GM12864 (cell line): Measurements from ENCODE around the gene CCAR1.

ENCODE experiments used
- DNase-seq: peaks from one replicate; pipeline ENCODE4 v3.0.0-alpha.2; 2011; ENCODE audit warnings: low read depth
- H3K4me3 ChIP-seq: 2 replicates; pipeline ENCODE4 v1.5.1; 2011; ENCODE audit warnings: mild to moderate bottlenecking, low read depth, low read length, control low read depth
- CTCF ChIP-seq: IDR thresholded peaks from 2 replicates; pipeline ENCODE4 v1.5.1; 2011; ENCODE audit warnings: low read depth, mild to moderate bottlenecking, moderate library complexity, low read length, control low read depth, inconsistent platforms; ENCODE audit errors: missing control alignments

Gene CCAR1

DNA sequence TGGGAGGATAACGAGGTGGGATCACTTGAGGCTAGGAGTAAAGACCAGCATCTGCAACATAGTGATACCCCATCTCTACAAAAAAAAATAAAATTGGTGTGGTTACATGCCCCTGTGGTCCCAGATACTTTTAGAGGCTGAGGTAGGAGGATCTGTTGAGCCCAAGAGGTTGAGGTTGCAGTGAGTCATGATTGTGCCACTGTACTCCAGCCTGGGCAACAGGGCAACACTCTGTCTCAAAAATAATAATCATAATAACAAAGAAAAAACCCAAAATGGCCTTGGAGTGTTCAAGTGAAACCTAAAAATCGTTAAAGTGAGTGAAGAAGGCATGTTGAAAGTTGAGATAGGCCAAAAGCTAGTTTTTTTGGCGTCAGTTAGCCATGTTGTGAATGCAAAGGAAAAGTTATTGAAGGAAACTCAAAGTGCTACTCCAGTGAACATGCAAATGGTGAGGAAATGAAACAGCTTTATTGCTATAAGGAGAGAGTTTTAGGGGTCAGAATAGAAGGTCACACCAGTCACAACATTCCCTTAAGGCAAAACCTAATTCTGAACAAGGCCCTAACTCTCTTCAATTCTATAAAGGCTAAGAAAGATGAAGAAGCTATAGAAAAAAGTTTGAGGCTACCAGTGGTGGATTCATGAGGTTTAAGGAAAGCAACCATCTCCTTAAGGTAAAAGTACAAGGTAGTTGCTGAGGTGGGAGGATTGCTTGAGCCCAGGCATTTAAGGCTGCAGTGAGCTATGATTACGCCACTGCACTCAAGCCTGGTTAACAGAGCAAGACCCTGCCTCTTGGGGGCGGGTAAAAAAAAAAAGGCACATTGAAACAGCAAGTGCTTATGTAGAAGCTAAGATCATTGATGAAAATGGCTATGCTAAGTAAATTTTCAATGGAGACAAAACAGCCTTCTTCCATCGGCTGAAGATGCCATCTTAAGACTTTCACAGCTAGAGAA lies 60.9 kb downstream of the CCAR1 start:
- no peak overlapping the region for H3K4me3 ChIP-seq
- no peak for TF ChIP-seq CTCF
- no peak for DNase-seq

DNA sequence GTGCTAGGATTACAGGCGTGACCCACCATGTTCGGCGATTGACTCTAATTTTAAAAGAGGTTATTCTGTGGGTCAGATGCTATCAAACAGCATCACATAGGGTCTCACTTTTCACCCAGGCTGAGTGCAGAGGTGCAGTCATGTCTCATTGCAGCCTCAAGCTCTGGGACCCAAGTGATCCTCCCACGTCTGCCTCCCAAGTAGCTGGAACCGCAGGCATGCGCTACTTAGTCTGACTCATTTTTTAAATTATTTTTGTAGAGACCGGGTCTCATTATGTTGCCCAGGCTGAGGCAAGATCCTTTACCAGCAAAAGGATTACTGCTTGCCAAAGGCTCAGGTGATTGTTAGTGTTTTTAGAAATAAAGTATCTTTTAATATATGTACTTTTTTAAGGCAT lies 63.4 kb downstream of the CCAR1 start:
- H3K4me3 ChIP-seq = no peak overlapping the region
- no peak for TF ChIP-seq CTCF
- no peak for DNase-seq

GRCh38 chr10:68787813-68788212 lies 66.8 kb downstream of the CCAR1 start:
- no peak overlapping the region for H3K4me3 ChIP-seq
- DNase-seq = no peak
- no peak for TF ChIP-seq CTCF

DNA sequence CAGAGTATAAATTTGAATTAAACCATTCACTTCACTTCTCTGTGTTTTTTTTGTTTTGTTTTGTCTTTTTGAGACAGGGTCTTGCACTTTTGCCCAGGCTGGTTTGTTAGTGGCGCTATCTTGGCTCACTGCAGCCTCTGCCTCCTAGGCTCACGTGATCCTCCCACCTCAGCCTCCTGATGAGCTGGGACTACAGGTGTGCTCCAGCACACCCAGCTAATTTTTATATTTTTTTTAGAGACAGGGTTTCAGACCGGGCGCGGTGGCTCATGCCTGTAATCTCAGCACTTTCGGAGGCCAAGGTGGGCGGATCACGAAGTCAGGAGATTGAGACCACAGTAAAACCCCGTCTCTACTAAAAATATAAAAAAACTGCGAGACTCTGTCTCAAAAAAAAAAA lies 69.4 kb downstream of the CCAR1 start:
- TF ChIP-seq CTCF = no peak
- DNase-seq = no peak
- no peak overlapping the region for H3K4me3 ChIP-seq

GRCh38 chr10:68792115-68792514 lies 71.1 kb downstream of the CCAR1 start:
- H3K4me3 ChIP-seq = no peak overlapping the region
- no peak for DNase-seq
- no peak for TF ChIP-seq CTCF

DNA sequence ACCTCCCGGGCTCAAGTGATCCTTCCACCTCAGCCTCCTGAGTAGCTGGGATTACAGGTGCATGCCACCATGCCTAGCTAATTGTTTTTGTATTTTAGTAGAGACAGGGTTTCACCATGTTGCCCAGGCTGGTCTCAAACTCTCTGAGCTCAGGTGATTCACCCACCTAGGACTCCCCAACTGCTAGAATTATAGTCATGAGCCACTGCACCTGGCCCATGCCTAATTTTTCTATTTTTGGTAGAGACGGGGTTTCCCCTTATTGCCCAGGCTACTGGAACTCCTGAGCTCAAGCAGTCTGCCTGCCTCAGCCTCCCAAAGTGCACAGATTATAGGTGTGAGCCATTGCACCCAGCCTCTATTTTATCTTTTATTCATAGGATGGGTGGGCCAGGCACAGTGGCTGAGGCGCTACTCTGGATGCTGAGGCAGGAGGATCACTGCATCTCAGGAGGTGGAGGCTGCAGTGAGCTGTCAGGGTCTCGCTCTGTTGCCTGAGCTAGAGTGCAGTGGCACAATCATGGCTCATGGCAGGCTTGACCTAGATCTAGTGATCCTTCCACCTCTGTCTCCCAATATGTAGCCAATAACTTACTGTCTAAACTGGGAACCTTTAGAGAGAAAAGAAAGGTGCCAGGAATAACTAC lies 75.0 kb downstream of the CCAR1 start:
- no peak overlapping the region for H3K4me3 ChIP-seq
- TF ChIP-seq CTCF = no peak
- no peak for DNase-seq
